Endothelial cell of umbilical vein (primary cell): ENCODE results near the gene KDM5C. TPM values are rescaled to one million over a fixed set of nuclear protein-coding genes. Genes with fewer than 3 reads are reported as not detected.
A peak's percentile ranks its signal among the peaks of the same experiment; 100 is the strongest.

Source experiments
- BruUV-seq: library from RNA; stranded (reverse); fragments of 400-500 nt; replicated peaks from 2 replicates; lab custom pipeline; 2021; lab: Mats Ljungman, UMichigan
- CTCF ChIA-PET: fragments of 300-600, 350-600 bp; sonication (Branson Sonifier 250); formaldehyde crosslinking; loops from one replicate; lab custom pipeline; 2021; ENCODE audit warnings: antibody characterized with exemption, inconsistent platforms; lab: Charles Lee
- POLR2A ChIA-PET: fragments of 300-600, 350-600 bp; sonication (Branson Sonifier 250); formaldehyde crosslinking; loops from one replicate; lab custom pipeline; 2021; ENCODE audit warnings: antibody characterized with exemption, inconsistent platforms; lab: Charles Lee
- DNase-seq: peaks from one replicate; pipeline ENCODE4 v3.0.0-alpha.2; 2011; ENCODE audit warnings: low read depth, low spot score
- FAIRE-seq: peaks from 2 replicates; lab custom pipeline; 2011; peaks lifted over from hg19 to GRCh38; lab: Jason Lieb, UNC
- H2AFZ ChIP-seq: 2 replicates; pipeline ENCODE4 v1.6.0; 2012; ENCODE audit warnings: low read depth, low read length, control low read depth, inconsistent platforms
- H3K27ac ChIP-seq: 2 replicates; pipeline ENCODE4 v1.5.1; 2011; ENCODE audit warnings: low read depth, mild to moderate bottlenecking, control low read depth, low read length, moderate library complexity; ENCODE audit not compliant: insufficient read depth
- H3K27me3 ChIP-seq, 2 experiments: 2 replicates each; pipeline versions ENCODE4 v1.6.0 to v1.6.1; 2011; ENCODE audit warnings: low read length in 2 of 2, mixed read lengths in 1 of 2; ENCODE audit not compliant: control insufficient read depth in 2 of 2, insufficient read depth in 2 of 2
- H3K36me3 ChIP-seq, 2 experiments: 2 replicates in 1 of 2; 3 replicates in 1 of 2; pipeline ENCODE4 v1.5.1; 2011; ENCODE audit warnings: low read length in 2 of 2, mild to moderate bottlenecking in 1 of 2, moderate library complexity in 1 of 2; ENCODE audit not compliant: control insufficient read depth in 2 of 2, insufficient read depth in 2 of 2; ENCODE audit errors: extremely low read depth in 1 of 2
- H3K4me1 ChIP-seq: 3 replicates; pipeline ENCODE4 v1.5.1; 2011; ENCODE audit warnings: mild to moderate bottlenecking, low read length; ENCODE audit not compliant: control insufficient read depth, insufficient read depth; ENCODE audit errors: extremely low read depth
- H3K4me2 ChIP-seq: 2 replicates; pipeline ENCODE4 v1.6.1; 2011; ENCODE audit warnings: low read length, control low read depth, mixed read lengths; ENCODE audit not compliant: insufficient read depth
- H3K4me3 ChIP-seq, 3 experiments: fragments of 200-600 bp in 1 of 3; sonication (generic), shearing (Covaris generic) in 1 of 3; replicated peaks in 1 of 3; 2 replicates each; pipeline ENCODE4 v1.5.1; 2011 to 2016; ENCODE audit warnings: control low read depth in 3 of 3, low read length in 3 of 3, mild to moderate bottlenecking in 2 of 3, inconsistent platforms in 1 of 3, low read depth in 1 of 3, moderate library complexity in 1 of 3; ENCODE audit not compliant: insufficient read depth in 1 of 3
- H3K79me2 ChIP-seq: 2 replicates; pipeline ENCODE4 v1.6.0; 2012; ENCODE audit warnings: low read length, inconsistent platforms; ENCODE audit not compliant: control insufficient read depth, insufficient read depth
- H3K9ac ChIP-seq: replicated peaks from 2 replicates; pipeline ENCODE3; 2011; ENCODE audit warnings: low read length, control low read depth; ENCODE audit not compliant: insufficient read depth; ENCODE audit errors: extremely low read depth
- H3K9me1 ChIP-seq: replicated peaks from 3 replicates; pipeline ENCODE4 v1.6.0; 2011; ENCODE audit warnings: mild to moderate bottlenecking, low read length; ENCODE audit not compliant: control insufficient read depth, insufficient read depth; ENCODE audit errors: extremely low read depth
- H3K9me3 ChIP-seq: replicated peaks from 2 replicates; pipeline ENCODE4 v1.5.1; 2012; ENCODE audit warnings: low read length, inconsistent platforms; ENCODE audit not compliant: control insufficient read depth, insufficient read depth
- H4K20me1 ChIP-seq: replicated peaks from 2 replicates; pipeline ENCODE3; 2011; ENCODE audit warnings: mild to moderate bottlenecking, low read length; ENCODE audit not compliant: control insufficient read depth, insufficient read depth; ENCODE audit errors: extremely low read depth
- CTCF ChIP-seq, 2 donors: IDR thresholded peaks; 1 replicate in 1 of 2; 2 replicates in 1 of 2; pipeline ENCODE4 v1.5.1; 2011; ENCODE audit warnings: low read length in 2 of 2, mild to moderate bottlenecking in 2 of 2, moderate library complexity in 2 of 2, control low read depth in 1 of 2, inconsistent platforms in 1 of 2, low read depth in 1 of 2; ENCODE audit not compliant: insufficient read depth in 1 of 2; ENCODE audit errors: extremely low read depth in 1 of 2
- EZH2 ChIP-seq: IDR thresholded peaks from 2 replicates; pipeline ENCODE4 v1.6.1; 2012; ENCODE audit warnings: borderline replicate concordance, low read depth, mild to moderate bottlenecking, moderate library complexity, low read length, inconsistent platforms; ENCODE audit not compliant: severe bottlenecking
- FOS ChIP-seq: IDR thresholded peaks from 2 replicates; pipeline ENCODE4 v1.6.1; 2011; ENCODE audit warnings: mild to moderate bottlenecking, low read length, moderate library complexity, borderline replicate concordance; ENCODE audit not compliant: insufficient read depth
- JUN ChIP-seq: IDR thresholded peaks from 2 replicates; pipeline ENCODE4 v1.6.1; 2011; ENCODE audit warnings: borderline replicate concordance, low read depth; ENCODE audit not compliant: insufficient read length, insufficient read depth
- MAX ChIP-seq: IDR thresholded peaks from 2 replicates; pipeline ENCODE4 v1.6.1; 2011; ENCODE audit not compliant: insufficient read depth, insufficient read length
- MYC ChIP-seq: IDR thresholded peaks from one replicate; pipeline ENCODE4 v1.6.1; 2011; ENCODE audit warnings: mild to moderate bottlenecking, low read depth, low read length
- POLR2A ChIP-seq: IDR thresholded peaks from 2 replicates; pipeline ENCODE4 v1.6.1; 2012; ENCODE audit warnings: low read depth, mild to moderate bottlenecking, control low read depth, low read length
- POLR2AphosphoS5 ChIP-seq: IDR thresholded peaks from 2 replicates; pipeline ENCODE4 v1.6.1; 2012; ENCODE audit warnings: low read depth, mild to moderate bottlenecking, control low read depth, low read length, moderate library complexity; ENCODE audit not compliant: insufficient read depth
- dilution Hi-C: fragments of 300-500 bp; cut with MboI; formaldehyde crosslinking; loops from one replicate; pipeline ENCODE4 v1.15.0; 2019; ENCODE audit warnings: low sequenced_read_pairs; ENCODE audit not compliant: extremely low pct_ligation_motif_present
- intact Hi-C: fragments of 100-400 bp; cut with micrococcal nuclease; formaldehyde crosslinking; loops from one replicate; pipeline ENCODE4 v1.10.0; 2022
- polyA plus RNA-seq, 4 experiments: library from polyadenylated mRNA; depleted of rRNA in 3 of 4; stranded (reverse) in 3 of 4; unstranded in 1 of 4; fragments of >200 nt; gene quantifications; 2 replicates each; pipeline versions ENCODE4 v1.2.1 to v1.2.3, GENCODE V29; 2011 to 2012; ENCODE audit warnings: missing spikeins in 1 of 4
- total RNA-seq: library from RNA; stranded (reverse); gene quantifications from 2 replicates; pipeline ENCODE4 v1.2.3, GENCODE V29; 2021

The KDM5C gene
- total and polyA plus RNA-seq, 2 donors (not counting 3 experiments of a cell fraction or from before 2014, with no cell fraction given): 44.7 to 78.7 TPM

- FAIRE-seq: peak; percentile 31
- no peaks in the 10 kb centered on the region for H4K20me1 ChIP-seq
- H3K27me3 ChIP-seq: no peaks in the 10 kb centered on the region
- CTCF ChIA-PET: no interaction called here
- peaks cover 0 to 2% of the 10 kb centered on the region in 2 experiments for H3K36me3 ChIP-seq
- BruUV-seq: no TSS peak
- peak overlapping the region in 2 of 3 experiments; percentile 71 to 88 for H3K4me3 ChIP-seq
- H3K79me2 ChIP-seq: peaks cover 50% of the 10 kb centered on the region
- dilution Hi-C loops (no loop called here), intact Hi-C loops (no loop called here)
- POLR2A ChIA-PET: no interaction called here
- H3K9me3 ChIP-seq: no peaks in the 10 kb centered on the region
- H2AFZ ChIP-seq: no peak overlapping the region
- H3K9me1 ChIP-seq: no peaks in the 10 kb centered on the region
- peak overlapping the region; percentile 80 for H3K4me2 ChIP-seq
- H3K9ac ChIP-seq: peak overlapping the region; percentile 87
- peaks cover 14% of the 10 kb centered on the region for H3K4me1 ChIP-seq
- TF ChIP-seq MAX: no peak
- H3K27ac ChIP-seq: no peak overlapping the region
- DNase-seq: no peak
Measured at GRCh38 chrX:53223068-53223693, 1.8 kb downstream of the KDM5C start.

- TF ChIP-seq JUN (no peak), CTCF (IDR thresholded peaks at IDR 0.05; ENCODE audit: extremely low read depth in 1 of 2, insufficient read depth in 1 of 2, low read depth in 1 of 2, low read length in 2 of 2) (no peak), FOS (no peak), POLR2A (no peak), MYC (no peak), POLR2AphosphoS5 (no peak), MAX (no peak), EZH2 (no peak)
- no TSS peak for BruUV-seq
- DNase-seq (no peak), FAIRE-seq (no peak)
- Histone ChIP-seq H3K27ac (no peak overlapping the region), H3K27me3 (no peaks in the 10 kb centered on the region), H2AFZ (no peak overlapping the region), H3K9me1 (no peaks in the 10 kb centered on the region), H3K79me2 (no peaks in the 10 kb centered on the region), H3K9ac (no peak overlapping the region), H3K4me2 (no peak overlapping the region), H3K4me1 (no peaks in the 10 kb centered on the region), H3K9me3 (no peaks in the 10 kb centered on the region), H3K36me3 (peaks cover 18 to 34% of the 10 kb centered on the region in 2 experiments), H3K4me3 (no peak overlapping the region), H4K20me1 (no peaks in the 10 kb centered on the region)
- dilution Hi-C loops (no loop called here), intact Hi-C loops (no loop called here)
- ChIA-PET POLR2A (no interaction called here), CTCF (no interaction called here)
Measured at GRCh38 chrX:53211391-53211978, 13.5 kb downstream of the KDM5C start.
